ENCODE results near the gene ADRM1.

Gene ADRM1

GRCh38 chr20:62311832-62312661, 9.2 kb downstream of the ADRM1 start:
- TF ChIP-seq, protein P1, sequence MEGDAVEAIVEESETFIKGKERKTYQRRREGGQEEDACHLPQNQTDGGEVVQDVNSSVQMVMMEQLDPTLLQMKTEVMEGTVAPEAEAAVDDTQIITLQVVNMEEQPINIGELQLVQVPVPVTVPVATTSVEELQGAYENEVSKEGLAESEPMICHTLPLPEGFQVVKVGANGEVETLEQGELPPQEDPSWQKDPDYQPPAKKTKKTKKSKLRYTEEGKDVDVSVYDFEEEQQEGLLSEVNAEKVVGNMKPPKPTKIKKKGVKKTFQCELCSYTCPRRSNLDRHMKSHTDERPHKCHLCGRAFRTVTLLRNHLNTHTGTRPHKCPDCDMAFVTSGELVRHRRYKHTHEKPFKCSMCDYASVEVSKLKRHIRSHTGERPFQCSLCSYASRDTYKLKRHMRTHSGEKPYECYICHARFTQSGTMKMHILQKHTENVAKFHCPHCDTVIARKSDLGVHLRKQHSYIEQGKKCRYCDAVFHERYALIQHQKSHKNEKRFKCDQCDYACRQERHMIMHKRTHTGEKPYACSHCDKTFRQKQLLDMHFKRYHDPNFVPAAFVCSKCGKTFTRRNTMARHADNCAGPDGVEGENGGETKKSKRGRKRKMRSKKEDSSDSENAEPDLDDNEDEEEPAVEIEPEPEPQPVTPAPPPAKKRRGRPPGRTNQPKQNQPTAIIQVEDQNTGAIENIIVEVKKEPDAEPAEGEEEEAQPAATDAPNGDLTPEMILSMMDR (IDR thresholded peaks at IDR 0.05; ENCODE audit: unreplicated experiment in 3 of 3), result no peak
- Mint-ChIP-seq H3K9me3 (no peaks in the 10 kb centered on the region), H3K4me3 (no peak overlapping the region), H3K4me1 (no peaks in the 10 kb centered on the region), H3K27ac (no peak overlapping the region), H3K36me3 (ENCODE audit: low read depth) (peaks cover 10% of the 10 kb centered on the region), H3K27me3 (ENCODE audit: low read depth) (no peaks in the 10 kb centered on the region)

GRCh38 chr20:62312662-62312977, 9.8 kb downstream of the ADRM1 start:
- H3K27ac Mint-ChIP-seq, result no peak overlapping the region
- no peaks in the 10 kb centered on the region for H3K4me1 Mint-ChIP-seq
- no peak overlapping the region for H3K4me3 Mint-ChIP-seq
- no peaks in the 10 kb centered on the region for H3K27me3 Mint-ChIP-seq (ENCODE audit: low read depth)
- TF ChIP-seq, protein P1 (IDR thresholded peaks at IDR 0.05; ENCODE audit: unreplicated experiment in 3 of 3), result no peak
- H3K36me3 Mint-ChIP-seq (ENCODE audit: low read depth), result peaks cover 10% of the 10 kb centered on the region
- no peaks in the 10 kb centered on the region for H3K9me3 Mint-ChIP-seq

DNA sequence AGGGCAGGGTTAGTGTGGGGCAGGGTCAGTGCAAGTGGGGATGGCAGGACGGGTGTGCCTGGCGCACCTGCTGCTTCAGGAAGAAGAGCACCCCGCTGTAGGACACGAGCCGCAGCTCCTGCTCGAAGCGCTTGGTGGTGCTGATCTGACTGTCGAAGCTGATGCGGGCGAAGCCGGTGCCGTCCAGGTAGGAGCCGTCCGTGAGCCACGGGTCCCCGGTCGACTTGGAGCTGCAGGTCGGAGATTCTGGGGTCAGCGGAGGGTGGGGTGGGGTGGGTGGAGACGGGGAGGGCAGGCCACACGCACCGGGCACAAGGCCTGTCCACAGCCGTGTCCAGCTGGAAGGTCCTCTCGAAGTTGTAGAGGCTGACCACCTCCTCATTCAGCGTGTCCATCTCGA, 10.2 kb downstream of the ADRM1 start:
- no peaks in the 10 kb centered on the region for H3K27me3 Mint-ChIP-seq (ENCODE audit: low read depth)
- no peaks in the 10 kb centered on the region for H3K4me1 Mint-ChIP-seq
- no peak overlapping the region for H3K4me3 Mint-ChIP-seq

GRCh38 chr20:62313460-62314338, 10.9 kb downstream of the ADRM1 start:
- Mint-ChIP-seq H3K9me3 (no peaks in the 10 kb centered on the region), H3K36me3 (ENCODE audit: low read depth) (peaks cover 6% of the 10 kb centered on the region), H3K4me3 (no peak overlapping the region), H3K27me3 (ENCODE audit: low read depth) (no peaks in the 10 kb centered on the region), H3K4me1 (no peaks in the 10 kb centered on the region), H3K27ac (no peak overlapping the region)
- TF ChIP-seq, protein P1 (IDR thresholded peaks at IDR 0.05; ENCODE audit: unreplicated experiment in 3 of 3), result no peak

More for the DNA sequence above, 10.2 kb downstream of the ADRM1 start:
- TF ChIP-seq, protein P1 (IDR thresholded peaks at IDR 0.05; ENCODE audit: unreplicated experiment in 3 of 3), result no peak
- Mint-ChIP-seq H3K27ac (no peak overlapping the region), H3K9me3 (no peaks in the 10 kb centered on the region), H3K36me3 (ENCODE audit: low read depth) (peaks cover 10% of the 10 kb centered on the region)

DNA sequence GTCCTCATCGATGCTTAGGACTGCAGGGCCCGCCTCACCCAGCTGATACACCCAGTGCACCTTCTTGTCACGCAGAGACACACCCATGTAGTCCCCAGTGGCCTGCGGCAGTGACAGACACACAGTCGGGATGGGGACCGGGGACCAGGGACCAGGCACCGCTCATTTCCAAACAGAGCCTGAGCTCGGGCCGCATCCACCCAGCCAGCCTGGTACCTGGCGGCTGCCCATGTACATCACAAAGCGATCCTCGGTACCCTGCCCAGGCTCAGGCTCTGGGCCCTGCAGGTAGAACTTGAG, 11.5 kb downstream of the ADRM1 start:
- TF ChIP-seq, protein P1 (IDR thresholded peaks at IDR 0.05; ENCODE audit: unreplicated experiment in 3 of 3), result no peak
- no peak overlapping the region for H3K4me3 Mint-ChIP-seq
- no peaks in the 10 kb centered on the region for H3K4me1 Mint-ChIP-seq
- H3K9me3 Mint-ChIP-seq, result no peaks in the 10 kb centered on the region
- H3K36me3 Mint-ChIP-seq (ENCODE audit: low read depth), result peaks cover 6% of the 10 kb centered on the region
- H3K27me3 Mint-ChIP-seq (ENCODE audit: low read depth), result no peaks in the 10 kb centered on the region
- H3K27ac Mint-ChIP-seq, result no peak overlapping the region

Measured in nephron (organoid).